Activated CD8-positive, alpha-beta T cell treated with anti-CD3 and anti-CD28 coated beads, Interleukin-2, amount 10 ng/mL, durations not matched to agents 7 days and 5 days (primary cell): ENCODE results near the gene C1orf232. TPM values are rescaled to one million over a fixed set of nuclear protein-coding genes. Genes with fewer than 3 reads are reported as not detected.

Experiments used
- ATAC-seq: fragments of 150-1000 bp; cut with Tn5 transposase; one replicate; pipeline ENCODE4 v1.10.0; 2021; ENCODE audit warnings: moderate library complexity
- CTCF ChIA-PET: fragments of 350-600 bp; sonication (Branson Sonifier 250); formaldehyde crosslinking; loops from one replicate; lab custom pipeline; 2021; ENCODE audit warnings: antibody characterized with exemption; lab: Charles Lee
- POLR2A ChIA-PET: fragments of 350-600 bp; sonication (Branson Sonifier 250); formaldehyde crosslinking; loops from one replicate; lab custom pipeline; 2021; ENCODE audit warnings: antibody characterized with exemption; lab: Charles Lee
- DNase-seq: peaks from one replicate; pipeline ENCODE4 v3.0.0-alpha.2; 2020
- H3K27ac Mint-ChIP-seq: one replicate; pipeline ENCODE4 v1.8.0; 2021; ENCODE audit warnings: mild to moderate bottlenecking, mixed read lengths
- H3K27me3 Mint-ChIP-seq: one replicate; pipeline ENCODE4 v1.8.0; 2021; ENCODE audit warnings: low read depth, mixed read lengths
- H3K36me3 Mint-ChIP-seq: one replicate; pipeline ENCODE4 v1.8.0; 2021; ENCODE audit warnings: low read depth, mixed read lengths
- H3K4me1 Mint-ChIP-seq: one replicate; pipeline ENCODE4 v1.8.0; 2021; ENCODE audit warnings: low read depth, mixed read lengths
- H3K4me3 Mint-ChIP-seq: one replicate; pipeline ENCODE4 v1.8.0; 2021; ENCODE audit warnings: mild to moderate bottlenecking, mixed read lengths
- H3K9me3 Mint-ChIP-seq: one replicate; pipeline ENCODE4 v1.8.0; 2022; ENCODE audit warnings: mixed read lengths; ENCODE audit not compliant: insufficient read depth
- total RNA-seq, 2 experiments: library from RNA; stranded (reverse); gene quantifications; one replicate each; pipeline ENCODE4 v1.2.3, GENCODE V29; 2021

The C1orf232 gene
- not detected for total RNA-seq

- DNase-seq, result no peak
- POLR2A ChIA-PET, result no interaction called here
- CTCF ChIA-PET, result interaction anchor here (0.7 to 4.2 kb wide), 11 partner anchors 10 to 249 kb away, joined by 3 to 69 read pairs (median 9); partner anchors contain the start of genes CEP85, CNKSR1 and FAM110D
- no peak for ATAC-seq
- Mint-ChIP-seq H3K36me3 (peaks cover 4% of the 10 kb centered on the region), H3K4me3 (peak within 1 kb of the TSS; percentile 89), H3K4me1 (peaks cover 31% of the 10 kb centered on the region), H3K27me3 (peaks cover 16% of the 10 kb centered on the region), H3K27ac (peak within 1 kb of the TSS; percentile 89), H3K9me3 (no peaks in the 10 kb centered on the region)
Observed at GRCh38 chr1:26168410-26169197, at the start of gene C1orf232. C1orf232 (minus strand) TSS chr1:26168963; CDS start chr1:26168499, 464 bp downstream.

- CTCF ChIA-PET, result interaction anchor here (1.9 kb wide), 1 partner anchor 19 kb away, joined by 4 read pairs; the partner anchor contains the start of gene CEP85
- Mint-ChIP-seq H3K36me3 (no peaks in the 10 kb centered on the region), H3K27me3 (peaks cover 9% of the 10 kb centered on the region), H3K4me3 (no peak overlapping the region), H3K27ac (no peak overlapping the region), H3K4me1 (no peaks in the 10 kb centered on the region), H3K9me3 (no peaks in the 10 kb centered on the region)
- DNase-seq (no peak), ATAC-seq (no peak)
- POLR2A ChIA-PET, result no interaction called here
Observed at GRCh38 chr1:26215246-26215645, 46.5 kb upstream of the C1orf232 start.

- Mint-ChIP-seq H3K36me3 (no peaks in the 10 kb centered on the region), H3K4me1 (no peaks in the 10 kb centered on the region), H3K4me3 (no peak overlapping the region), H3K9me3 (no peaks in the 10 kb centered on the region), H3K27me3 (peaks cover 15% of the 10 kb centered on the region), H3K27ac (no peak overlapping the region)
- CTCF ChIA-PET, result interaction anchor here (0.5 to 1.9 kb wide), 4 partner anchors 20 to 256 kb away, joined by 3 to 9 read pairs (median 4); partner anchors contain the start of genes CEP85 and ZNF593
- DNase-seq (no peak), ATAC-seq (no peak)
- POLR2A ChIA-PET, result no interaction called here
Observed at GRCh38 chr1:26213335-26213905, 44.7 kb upstream of the C1orf232 start.

GRCh38 chr1:26212726-26213125 is 44.0 kb upstream of the C1orf232 start:
- Mint-ChIP-seq H3K27ac (no peak overlapping the region), H3K27me3 (peaks cover 15% of the 10 kb centered on the region), H3K36me3 (no peaks in the 10 kb centered on the region), H3K9me3 (no peaks in the 10 kb centered on the region), H3K4me1 (no peaks in the 10 kb centered on the region), H3K4me3 (no peak overlapping the region)
- DNase-seq (no peak), ATAC-seq (no peak)
- ChIA-PET CTCF (interaction anchor here (1.0 to 1.4 kb wide), 2 partner anchors 21 to 43 kb away, joined by 3 to 9 read pairs; partner anchors contain the start of genes CEP85 and ZNF593), POLR2A (no interaction called here)

GRCh38 chr1:26210147-26210870 is 41.5 kb upstream of the C1orf232 start:
- CTCF ChIA-PET, result interaction anchor here (0.7 to 2.8 kb wide), 5 partner anchors 14 to 181 kb away, joined by 3 to 19 read pairs (median 3); partner anchors contain the start of gene CEP85
- Mint-ChIP-seq H3K36me3 (no peaks in the 10 kb centered on the region), H3K4me3 (no peak overlapping the region), H3K27me3 (peaks cover 15% of the 10 kb centered on the region), H3K27ac (no peak overlapping the region), H3K4me1 (no peaks in the 10 kb centered on the region), H3K9me3 (no peaks in the 10 kb centered on the region)
- ATAC-seq, result no peak
- POLR2A ChIA-PET, result no interaction called here
- no peak for DNase-seq

GRCh38 chr1:26203642-26204318 is 35.0 kb upstream of the C1orf232 start:
- DNase-seq (no peak), ATAC-seq (no peak)
- H3K27ac Mint-ChIP-seq, result no peak overlapping the region
- H3K9me3 Mint-ChIP-seq, result no peaks in the 10 kb centered on the region
- H3K4me1 Mint-ChIP-seq, result peaks cover 37% of the 10 kb centered on the region
- no peaks in the 10 kb centered on the region for H3K36me3 Mint-ChIP-seq
- CTCF ChIA-PET, result interaction anchor here (0.7 to 4.2 kb wide), 10 partner anchors 12 to 214 kb away, joined by 3 to 34 read pairs (median 4); partner anchors contain the start of genes CD52, CEP85, ZNF593 and ZNF683
- POLR2A ChIA-PET, result no interaction called here
- peaks cover 4% of the 10 kb centered on the region for H3K27me3 Mint-ChIP-seq
- no peak overlapping the region for H3K4me3 Mint-ChIP-seq

GRCh38 chr1:26200413-26200812 is 31.6 kb upstream of the C1orf232 start:
- no peaks in the 10 kb centered on the region for H3K36me3 Mint-ChIP-seq
- CTCF ChIA-PET, result interaction anchor here (2.1 to 2.4 kb wide), 2 partner anchors 31 to 34 kb away, joined by 7 to 9 read pairs; partner anchors contain the start of genes C1orf232, CEP85 and ZNF593
- DNase-seq (no peak), ATAC-seq (no peak)
- H3K4me3 Mint-ChIP-seq, result no peak overlapping the region
- H3K9me3 Mint-ChIP-seq, result no peaks in the 10 kb centered on the region
- peaks cover 4% of the 10 kb centered on the region for H3K27me3 Mint-ChIP-seq
- POLR2A ChIA-PET, result no interaction called here
- peak overlapping the region; percentile 47 for H3K27ac Mint-ChIP-seq
- peaks cover 37% of the 10 kb centered on the region for H3K4me1 Mint-ChIP-seq

GRCh38 chr1:26197813-26198212 is 29.1 kb upstream of the C1orf232 start:
- H3K27me3 Mint-ChIP-seq, result peaks cover 6% of the 10 kb centered on the region
- ChIA-PET POLR2A (no interaction called here), CTCF (interaction anchor here (1.5 kb wide), 1 partner anchor 53 kb away, joined by 3 read pairs; no protein-coding TSS in a partner anchor)
- no peak overlapping the region for H3K27ac Mint-ChIP-seq
- H3K36me3 Mint-ChIP-seq, result no peaks in the 10 kb centered on the region
- DNase-seq, result no peak
- peaks cover 25% of the 10 kb centered on the region for H3K4me1 Mint-ChIP-seq
- no peak overlapping the region for H3K4me3 Mint-ChIP-seq
- no peaks in the 10 kb centered on the region for H3K9me3 Mint-ChIP-seq
- no peak for ATAC-seq

GRCh38 chr1:26197301-26197700 is 28.5 kb upstream of the C1orf232 start:
- ATAC-seq, result no peak
- no peaks in the 10 kb centered on the region for H3K9me3 Mint-ChIP-seq
- peaks cover 20% of the 10 kb centered on the region for H3K4me1 Mint-ChIP-seq
- peaks cover 6% of the 10 kb centered on the region for H3K27me3 Mint-ChIP-seq
- ChIA-PET POLR2A (no interaction called here), CTCF (interaction anchor here (1.5 kb wide), 1 partner anchor 52 kb away, joined by 3 read pairs; no protein-coding TSS in a partner anchor)
- H3K36me3 Mint-ChIP-seq, result no peaks in the 10 kb centered on the region
- no peak for DNase-seq
- H3K27ac Mint-ChIP-seq, result no peak overlapping the region
- H3K4me3 Mint-ChIP-seq, result no peak overlapping the region

- Mint-ChIP-seq H3K27me3 (peaks cover 6% of the 10 kb centered on the region), H3K4me1 (peaks cover 11% of the 10 kb centered on the region), H3K9me3 (no peaks in the 10 kb centered on the region), H3K4me3 (no peak overlapping the region), H3K27ac (no peak overlapping the region), H3K36me3 (no peaks in the 10 kb centered on the region)
- ChIA-PET CTCF (interaction anchor here (0.6 kb wide), 1 partner anchor 15 kb away, joined by 3 read pairs; no protein-coding TSS in a partner anchor), POLR2A (no interaction called here)
- ATAC-seq, result no peak
- DNase-seq, result no peak
Observed at GRCh38 chr1:26195805-26196204, 27.0 kb upstream of the C1orf232 start.

GRCh38 chr1:26191739-26192138 is 23.0 kb upstream of the C1orf232 start:
- ChIA-PET CTCF (interaction anchor here (1.0 to 1.2 kb wide), 2 partner anchors 13 to 22 kb away, joined by 3 to 5 read pairs; partner anchors contain the start of gene ZNF593), POLR2A (interaction anchor here (0.6 kb wide), 1 partner anchor 26 kb away, joined by 3 read pairs; no protein-coding TSS in a partner anchor)
- DNase-seq (peak; percentile 49), ATAC-seq (peak; percentile 60)
- Mint-ChIP-seq H3K4me3 (no peak overlapping the region), H3K27me3 (peaks cover 2% of the 10 kb centered on the region), H3K9me3 (no peaks in the 10 kb centered on the region), H3K36me3 (no peaks in the 10 kb centered on the region), H3K27ac (peak overlapping the region; percentile 70), H3K4me1 (peaks cover 6% of the 10 kb centered on the region)
